ENCODE results near the gene CALHM2. TPM values are rescaled to one million over a fixed set of nuclear protein-coding genes. Genes with fewer than 3 reads are reported as not detected.
"Not testable (repeated sequence)": the region's sequence is repeated elsewhere in the genome, so short reads cannot be mapped to it uniquely, and the experiment has no call there.

The CALHM2 gene
- polyA plus RNA-seq, 3 donors, result 6.6 to 95.5 (median 38.1) TPM

DNA sequence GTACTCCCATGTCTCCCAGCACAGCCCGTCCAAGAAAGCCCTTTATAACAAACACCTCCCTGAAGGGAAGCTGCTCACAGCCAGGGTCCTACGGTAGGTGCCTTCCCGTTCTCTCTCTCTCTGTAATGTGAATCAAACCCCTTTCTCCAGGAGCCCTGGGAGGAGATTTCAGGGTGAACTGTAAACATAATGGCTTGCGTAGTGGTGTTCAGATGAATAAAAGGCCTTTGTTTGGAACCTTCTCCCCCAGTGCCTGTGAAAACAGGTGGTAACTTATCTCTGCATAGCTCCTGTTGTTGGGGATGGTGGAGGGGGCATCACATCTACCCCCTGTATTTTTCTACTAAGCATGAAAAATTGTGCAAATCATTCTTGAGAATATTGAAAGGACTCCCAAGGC, 12.4 kb downstream of the CALHM2 start:
- no peak overlapping the region for H3K27ac ChIP-seq (ENCODE audit: low read depth, low read length)
- 76 to 95% (median 94%) methylated on average over 4 of the region's 4 CpGs for WGBS, 3 donors

DNA sequence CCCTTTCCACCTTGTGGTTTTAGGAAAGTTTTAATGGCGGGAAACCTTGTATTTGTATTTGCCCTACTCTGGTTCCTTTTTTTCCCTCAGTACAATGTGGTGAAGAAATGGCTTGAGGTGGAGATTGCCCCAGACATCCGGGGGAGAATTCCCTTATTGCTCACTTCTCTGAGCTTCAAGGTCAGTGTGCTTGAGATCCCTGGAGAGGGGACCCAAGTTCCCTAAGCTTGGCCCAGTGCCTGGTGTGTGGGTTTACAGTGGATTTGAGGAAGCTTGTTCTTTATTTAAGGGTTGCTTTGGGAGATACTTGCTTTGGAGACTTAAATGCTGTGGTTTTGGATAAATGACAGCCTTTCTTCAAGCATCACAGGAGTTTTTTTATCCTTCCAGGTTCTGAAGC, 18.3 kb downstream of the CALHM2 start:
- no peak overlapping the region for H3K27ac ChIP-seq (ENCODE audit: low read depth, low read length)
- WGBS, 3 donors, result 34 to 67% (median 34%) methylated on average over 2 of the region's 2 CpGs

DNA sequence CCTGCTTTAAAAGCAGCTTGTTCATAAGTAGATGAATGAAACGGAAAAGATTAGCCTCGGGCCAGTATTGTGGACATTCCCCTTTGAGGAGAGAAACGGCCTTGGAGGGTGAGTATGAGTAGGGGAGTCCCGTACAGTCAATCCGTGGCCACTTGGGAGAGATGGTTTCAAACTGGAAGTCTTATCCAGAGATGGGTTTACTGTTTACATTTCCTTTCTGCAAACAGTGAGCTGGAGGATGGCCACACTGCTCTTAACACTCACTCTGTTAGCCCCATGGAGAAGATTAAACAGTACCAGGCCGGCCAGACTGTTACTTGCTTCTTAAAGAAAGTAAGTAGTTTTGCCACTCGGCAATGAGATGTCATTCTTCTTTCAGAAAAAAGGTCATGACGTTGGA, 20.3 kb downstream of the CALHM2 start:
- 40 to 81% (median 72%) methylated on average over 8 of the region's 8 CpGs for WGBS, 3 donors
- no peak overlapping the region for H3K27ac ChIP-seq (ENCODE audit: low read depth, low read length)

DNA sequence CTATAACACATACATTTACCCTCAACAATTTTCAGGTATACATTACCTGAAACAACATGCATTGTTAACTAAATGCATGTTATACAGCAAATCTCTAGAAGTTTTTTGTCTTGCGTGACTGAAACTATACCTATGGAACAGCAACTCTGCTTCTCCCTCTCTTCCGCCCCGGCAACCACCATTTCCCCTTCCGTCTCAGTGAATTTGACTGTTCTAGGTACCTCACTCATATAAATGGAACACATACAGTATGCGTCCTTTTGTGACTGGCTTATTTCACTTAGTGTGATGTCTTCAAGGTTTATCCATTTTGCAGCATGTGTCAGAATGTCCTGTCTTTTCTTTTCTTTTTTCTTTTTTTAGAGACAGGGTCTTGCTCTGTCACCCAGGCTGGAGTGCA, 22.5 kb downstream of the CALHM2 start:
- H3K27ac ChIP-seq (ENCODE audit: low read depth, low read length), result no peak overlapping the region
- 87 to 93% (median 89%) methylated on average over 5 of the region's 5 CpGs for WGBS, 3 donors

DNA sequence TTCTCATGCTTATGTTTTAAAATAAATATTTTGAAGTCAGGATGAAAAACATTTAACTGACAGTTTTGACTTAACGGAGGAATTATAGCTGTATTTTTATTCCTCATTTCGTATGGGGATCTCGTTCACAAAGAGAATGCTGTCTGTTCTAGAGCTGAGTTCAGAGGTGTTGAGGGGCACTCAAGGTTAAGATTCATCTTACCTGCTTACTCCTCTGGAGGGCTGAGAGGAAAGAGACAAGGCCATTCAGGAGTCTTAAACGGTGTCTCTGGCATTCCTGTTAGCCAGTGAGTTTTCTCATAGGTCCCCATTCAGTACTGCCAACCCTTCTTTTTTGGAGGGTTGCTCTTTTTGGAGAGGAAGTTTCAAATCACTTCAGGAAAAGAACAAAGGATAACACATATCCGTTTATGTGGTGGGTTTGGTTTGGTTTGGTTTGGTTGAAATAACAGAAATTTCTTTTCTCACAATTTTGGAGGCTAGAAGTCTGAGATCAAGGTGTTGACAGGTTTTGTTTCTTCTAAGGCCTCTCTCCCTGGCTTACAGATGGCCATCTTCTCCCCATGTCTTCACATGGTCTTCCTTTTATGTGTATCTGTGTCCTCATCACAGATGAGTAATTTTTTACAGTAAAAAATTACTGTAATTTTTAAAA, 23.1 kb downstream of the CALHM2 start:
- H3K27ac ChIP-seq (ENCODE audit: low read depth, low read length), result no peak overlapping the region
- WGBS, 3 donors, result 57 to 77% (median 62%) methylated on average over 5 of the region's 5 CpGs

DNA sequence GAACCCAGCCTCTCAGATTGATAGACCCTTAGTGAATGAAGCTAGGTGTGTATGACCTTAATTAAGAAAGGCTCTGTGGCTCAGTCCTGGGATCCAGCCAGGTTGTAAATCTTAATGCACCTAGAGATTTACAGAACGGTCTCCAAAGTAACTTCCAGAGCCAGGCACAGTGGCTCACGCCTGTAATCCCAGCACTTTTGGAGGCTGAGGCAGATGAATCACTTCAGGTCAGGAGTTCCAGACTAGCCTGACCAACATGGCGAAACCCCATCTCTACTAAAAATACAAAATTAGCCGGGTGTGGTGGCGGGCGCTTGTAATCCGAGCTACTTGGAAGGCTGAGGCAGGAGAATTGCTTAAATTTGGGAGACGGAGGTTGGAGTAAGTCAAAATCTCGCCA, 24.3 kb downstream of the CALHM2 start:
- WGBS, 3 donors, result 93 to 96% (median 94%) methylated on average over 9 of the region's 9 CpGs
- H3K27ac ChIP-seq (ENCODE audit: low read depth, low read length), result no peak overlapping the region

DNA sequence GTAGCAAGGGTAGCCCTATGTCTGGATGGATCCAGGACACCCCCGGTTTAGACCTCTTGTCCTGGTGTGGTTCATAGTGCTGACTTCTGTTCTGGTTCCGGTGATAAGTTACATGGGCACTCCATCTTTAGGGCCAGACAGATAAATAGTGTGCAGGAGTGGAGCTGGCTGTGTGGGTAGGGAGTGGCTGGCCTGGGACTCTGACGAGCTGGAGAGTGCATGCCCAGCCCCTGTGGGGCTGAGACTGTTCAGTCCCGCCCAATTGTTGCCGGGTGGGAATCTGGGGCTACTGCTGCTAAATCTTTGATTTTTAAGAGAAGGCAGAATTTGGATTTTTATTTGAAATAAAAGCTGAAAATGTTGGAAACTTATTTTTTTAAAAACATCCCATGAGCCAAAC, 28.4 kb downstream of the CALHM2 start:
- 77 to 86% (median 83%) methylated on average over 5 of the region's 5 CpGs for WGBS, 3 donors
- H3K27ac ChIP-seq (ENCODE audit: low read depth, low read length), result no peak overlapping the region

DNA sequence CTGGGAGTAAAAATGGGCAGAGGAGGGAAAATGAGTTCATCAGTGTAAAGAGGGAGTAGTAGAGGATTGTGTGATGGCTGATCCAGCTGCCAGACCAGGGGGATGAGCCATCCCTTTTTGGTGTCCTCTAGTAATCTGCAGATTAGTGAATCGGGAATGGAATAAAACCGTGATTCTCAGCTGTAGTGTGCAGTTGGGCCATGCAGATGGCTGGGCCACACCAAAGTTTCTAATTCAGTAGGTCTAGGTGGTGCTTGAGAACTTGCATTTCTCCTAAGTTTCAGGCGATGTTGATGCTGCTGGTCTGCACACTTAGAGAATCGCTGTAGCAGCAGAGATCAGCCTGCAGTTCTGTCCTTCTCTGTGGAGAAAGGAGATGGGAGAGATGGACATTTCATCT, 33.1 kb downstream of the CALHM2 start:
- 89 to 94% (median 93%) methylated on average over 4 of the region's 4 CpGs for WGBS, 3 donors
- no peak overlapping the region for H3K27ac ChIP-seq (ENCODE audit: low read depth, low read length)

DNA sequence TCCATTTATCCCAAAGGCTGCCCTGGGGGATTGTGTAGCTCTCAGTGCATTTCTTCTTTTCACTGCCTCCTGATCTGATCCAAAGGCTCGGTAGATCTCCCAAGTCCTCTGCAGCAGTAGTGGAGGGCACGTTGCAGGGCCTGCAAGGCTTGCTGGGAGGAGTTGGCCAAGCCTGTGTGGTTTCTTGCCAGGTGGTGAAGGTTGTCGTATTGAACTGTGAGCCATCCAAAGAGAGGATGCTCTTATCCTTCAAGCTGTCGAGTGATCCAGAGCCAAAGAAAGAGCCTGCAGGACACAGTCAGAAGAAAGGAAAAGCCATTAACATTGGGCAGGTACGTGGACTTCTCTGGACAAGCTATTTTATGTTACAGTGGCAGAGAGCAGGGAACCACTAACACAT, 34.6 kb downstream of the CALHM2 start:
- WGBS, 3 donors, result 88 to 90% (median 89%) methylated on average over 5 of the region's 5 CpGs
- no peak overlapping the region for H3K27ac ChIP-seq (ENCODE audit: low read depth, low read length)

DNA sequence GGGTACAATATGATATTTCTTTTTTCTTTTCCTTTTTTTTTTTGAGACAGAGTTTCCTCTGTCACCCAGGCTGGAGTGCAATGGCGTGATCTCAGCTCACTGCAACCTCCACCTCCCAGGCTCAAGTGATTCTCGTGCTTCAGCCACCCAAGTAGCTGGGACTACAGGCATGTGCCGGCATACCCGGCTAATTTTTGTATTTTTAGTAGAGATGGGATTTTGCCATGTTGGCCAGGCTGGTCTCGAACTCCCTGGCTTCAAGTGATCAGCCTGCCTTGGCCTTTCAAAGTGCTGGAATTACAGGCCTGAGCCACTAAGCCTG, 35.1 kb downstream of the CALHM2 start:
- 89 to 93% (median 89%) methylated on average over 5 of the region's 5 CpGs for WGBS, 3 donors
- not testable (repeated sequence) for H3K27ac ChIP-seq (ENCODE audit: low read depth, low read length)

DNA sequence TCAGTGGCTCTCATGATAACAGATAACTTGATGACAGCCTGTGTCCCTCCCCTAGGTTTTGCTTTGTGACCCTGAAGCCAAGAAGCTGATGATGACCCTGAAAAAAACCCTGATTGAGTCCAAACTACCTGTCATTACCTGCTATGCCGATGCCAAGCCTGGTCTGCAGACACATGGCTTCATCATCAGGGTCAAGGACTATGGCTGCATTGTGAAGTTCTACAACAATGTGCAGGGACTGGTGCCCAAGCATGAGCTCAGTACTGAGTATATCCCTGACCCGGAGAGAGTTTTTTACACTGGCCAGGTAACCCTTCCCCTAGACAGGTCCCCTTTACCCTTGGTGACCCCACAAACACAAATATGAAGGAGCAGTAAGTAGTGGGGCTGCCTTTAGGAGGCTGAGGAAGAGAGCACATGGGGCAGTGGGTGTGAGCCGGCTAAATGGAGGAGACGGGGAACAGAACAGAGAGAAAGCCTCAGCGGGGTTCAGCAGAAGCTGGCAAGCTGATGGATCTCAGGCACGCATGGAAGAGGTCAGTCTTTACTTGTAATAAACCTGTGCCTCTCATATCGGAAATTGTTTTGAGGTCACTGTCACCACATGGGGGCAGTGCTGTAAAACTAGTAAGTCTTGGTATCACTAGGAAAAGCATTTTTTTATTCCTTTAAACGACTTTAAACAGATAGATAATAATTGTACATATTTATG, 35.6 kb downstream of the CALHM2 start:
- 46 to 49% (median 49%) methylated on average over 8 of the region's 8 CpGs for WGBS, 3 donors
- H3K27ac ChIP-seq (ENCODE audit: low read depth, low read length), result no peak overlapping the region

DNA sequence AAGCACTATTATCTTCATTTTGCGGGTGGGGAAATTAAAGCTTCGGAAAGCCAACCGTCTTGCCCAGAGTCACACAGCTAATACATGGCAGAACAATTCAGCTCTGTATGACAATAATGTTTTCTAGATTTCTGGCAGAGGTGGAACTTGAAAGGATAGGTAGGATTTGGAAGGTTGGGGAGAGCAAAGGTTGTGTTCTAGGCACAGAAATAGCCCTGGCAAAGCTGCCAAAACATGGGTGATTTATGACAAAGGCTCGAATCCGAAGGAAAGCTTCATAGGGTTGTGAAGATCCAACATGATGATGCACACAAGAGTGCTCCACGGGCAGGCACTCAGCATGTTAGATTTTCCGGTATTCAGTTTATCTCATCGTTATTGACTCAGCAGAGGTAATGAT, 36.6 kb downstream of the CALHM2 start:
- 78 to 83% (median 79%) methylated on average over 8 of the region's 8 CpGs for WGBS, 3 donors
- H3K27ac ChIP-seq (ENCODE audit: low read depth, low read length), result no peak overlapping the region

DNA sequence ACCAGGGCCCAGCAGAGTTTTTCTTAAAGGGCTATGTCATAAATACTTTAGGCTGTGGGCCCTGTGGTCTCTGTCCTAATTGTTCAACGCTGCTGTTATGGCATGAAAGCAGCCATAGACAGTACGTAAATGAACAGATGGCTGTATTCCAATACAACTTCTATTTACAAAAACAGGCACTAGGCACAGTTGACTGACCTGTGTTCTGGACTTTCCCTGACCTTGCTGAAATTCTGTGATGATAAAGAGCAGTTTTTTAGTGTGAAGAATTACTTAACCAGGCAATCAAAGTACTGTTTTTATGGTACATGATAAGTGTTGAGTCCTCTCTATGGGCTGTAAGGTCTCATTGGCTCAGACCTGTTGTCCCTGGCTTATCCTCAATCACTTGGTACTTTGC, 38.6 kb downstream of the CALHM2 start:
- WGBS, 3 donors, result 67 to 94% (median 93%) methylated on average over 2 of the region's 2 CpGs

DNA sequence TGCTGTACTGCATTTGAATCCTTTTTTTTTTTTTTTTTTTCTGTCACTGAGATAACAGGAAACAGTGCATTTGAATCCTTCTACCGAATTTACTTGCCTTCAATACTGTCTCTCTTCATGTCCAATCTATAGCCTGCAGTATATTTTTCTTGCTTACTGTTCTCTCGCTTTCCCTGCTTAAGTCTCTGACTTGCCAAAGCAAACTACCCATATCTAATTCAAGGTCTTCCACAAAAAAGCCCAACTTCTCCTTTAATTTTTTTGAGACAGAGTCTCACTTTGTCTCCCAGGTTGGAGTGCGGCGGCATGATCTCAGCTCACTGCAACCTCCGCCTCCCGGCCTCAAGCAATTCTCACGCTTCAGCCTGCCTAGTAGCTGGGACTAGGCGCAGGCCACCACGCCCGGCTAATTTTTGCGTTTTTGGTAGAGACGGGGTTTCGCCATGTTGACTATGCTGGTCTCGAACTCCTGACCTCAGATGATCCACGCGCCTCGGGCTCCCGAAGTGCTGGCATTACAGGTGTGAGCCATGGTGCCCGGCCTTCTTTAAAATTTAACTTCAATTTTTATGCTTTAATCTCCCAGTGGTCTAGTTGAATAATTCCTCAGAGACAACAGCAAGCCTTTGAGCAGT, 54.9 kb downstream of the CALHM2 start:
- H3K27ac ChIP-seq (ENCODE audit: low read depth, low read length), result no peak overlapping the region
- WGBS, 3 donors, result 41 to 69% (median 64%) methylated on average over 19 of the region's 19 CpGs

More for the DNA sequence above, 38.6 kb downstream of the CALHM2 start:
- no peak overlapping the region for H3K27ac ChIP-seq (ENCODE audit: low read depth, low read length)

DNA sequence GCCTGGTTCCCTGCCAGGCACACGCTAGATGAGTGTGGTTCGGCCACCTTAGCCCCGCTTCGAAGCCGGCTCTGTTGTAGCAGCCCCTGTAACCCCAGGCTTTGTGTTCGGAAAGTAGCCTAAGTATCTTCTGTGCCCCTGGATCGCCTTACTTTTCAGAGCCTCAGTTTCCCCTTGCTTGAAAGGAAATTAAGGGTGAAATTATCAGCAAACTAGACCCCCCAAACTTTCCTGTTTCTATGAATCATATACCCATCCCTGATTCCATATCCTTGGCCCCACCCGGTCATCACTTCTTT, 55.4 kb downstream of the CALHM2 start:
- no peak overlapping the region for H3K27ac ChIP-seq (ENCODE audit: low read depth, low read length)
- WGBS, 3 donors, result 0 to 1% (median 0%) methylated on average over 8 of the region's 8 CpGs

Other genes with a start within 250 kb of the CALHM2 start
- gene RPEL1, start 206.5 kb downstream of the CALHM2 start, polyA plus RNA-seq, result not detected
- gene INA, start 175.2 kb downstream of the CALHM2 start, polyA plus RNA-seq, result 1 to 10 TPM in 1 of 3 donors, under 1 TPM in 1, not detected in 1; 0.03 to 1.1 TPM
- gene PCGF6, start 101.2 kb downstream of the CALHM2 start, polyA plus RNA-seq, result 10 to 100 TPM in 1 of 3 donors, 1 to 10 TPM in 2; 4.5 to 10.2 (median 7.6) TPM
- 1 to 10 TPM; 1.3 to 2.4 (median 1.7) TPM for gene TAF5, start 84.4 kb downstream of the CALHM2 start, polyA plus RNA-seq
- 1,000 to 10,000 TPM in 1 of 3 donors, 100 to 1,000 TPM in 2; 371 to 1,038 (median 801) TPM for gene ATP5MK, start 55.9 kb downstream of the CALHM2 start, polyA plus RNA-seq
- gene PDCD11, start 55.7 kb downstream of the CALHM2 start, polyA plus RNA-seq, result 10 to 100 TPM in 2 of 3 donors, 1 to 10 TPM in 1; 8.6 to 15.6 (median 14.8) TPM
- gene CALHM1, start 6.5 kb upstream of the CALHM2 start, polyA plus RNA-seq, result not detected
- under 1 TPM in 1 of 3 donors, not detected in 2; 0.37 TPM for gene CALHM3, start 26.9 kb upstream of the CALHM2 start, polyA plus RNA-seq
- 1 to 10 TPM in 1 of 3 donors, under 1 TPM in 1, not detected in 1; 0.51 to 9.8 TPM for gene NEURL1, start 41.3 kb upstream of the CALHM2 start, polyA plus RNA-seq

Measured in adipose tissue (tissue), 3 donors.